H9 (cell line): ENCODE measurements around the gene PWWP2B. TPM values are rescaled to one million over a fixed set of nuclear protein-coding genes. Genes with fewer than 3 reads are reported as not detected.

Source experiments
- DNase-seq: peaks from one replicate; pipeline ENCODE4 v3.0.0-alpha.2; 2017
- H2AFZ ChIP-seq: one replicate; pipeline ENCODE4 v1.6.1; 2013; ENCODE audit warnings: mild to moderate bottlenecking, low read length, control low read depth, moderate library complexity
- H2AK5ac ChIP-seq: 2 replicates; pipeline ENCODE4 v1.6.1; 2013; ENCODE audit warnings: low read length, control low read depth, mixed read lengths; ENCODE audit not compliant: insufficient read length
- H2BK120ac ChIP-seq: one replicate; pipeline ENCODE4 v1.6.1; 2013; ENCODE audit warnings: low read depth, mild to moderate bottlenecking, low read length, control low read depth, inconsistent platforms; ENCODE audit not compliant: poor library complexity, severe bottlenecking
- H2BK12ac ChIP-seq: 2 replicates; pipeline ENCODE4 v1.6.1; 2013; ENCODE audit warnings: low read length, control low read depth, mixed read lengths, low read depth; ENCODE audit not compliant: insufficient read length
- H2BK15ac ChIP-seq: 2 replicates; pipeline ENCODE4 v1.6.1; 2013; ENCODE audit warnings: low read depth, low read length, control low read depth
- H2BK20ac ChIP-seq: one replicate; pipeline ENCODE4 v1.6.1; 2013; ENCODE audit warnings: low read depth, mild to moderate bottlenecking, low read length, control low read depth, inconsistent platforms; ENCODE audit not compliant: poor library complexity, severe bottlenecking
- H2BK5ac ChIP-seq: 2 replicates; pipeline ENCODE4 v1.6.1; 2013; ENCODE audit warnings: low read length, control low read depth, mixed read lengths; ENCODE audit not compliant: insufficient read length
- H3K14ac ChIP-seq: 2 replicates; pipeline ENCODE4 v1.6.1; 2013; ENCODE audit warnings: low read length, control low read depth; ENCODE audit not compliant: insufficient read depth
- H3K18ac ChIP-seq: 2 replicates; pipeline ENCODE4 v1.6.1; 2013; ENCODE audit warnings: low read depth, mild to moderate bottlenecking, mixed read lengths, low read length, control low read depth; ENCODE audit not compliant: insufficient read length
- H3K23ac ChIP-seq: 2 replicates; pipeline ENCODE4 v1.6.1; 2013; ENCODE audit warnings: low read length, control low read depth, mixed read lengths, low read depth; ENCODE audit not compliant: insufficient read length
- H3K23me2 ChIP-seq: 2 replicates; pipeline ENCODE4 v1.6.1; 2013; ENCODE audit warnings: low read depth, mild to moderate bottlenecking, mixed read lengths, low read length, control low read depth; ENCODE audit not compliant: insufficient read length, poor library complexity, severe bottlenecking
- H3K27ac ChIP-seq: 2 replicates; pipeline ENCODE4 v1.5.1; 2013; ENCODE audit warnings: low read length, control low read depth, mixed read lengths, low read depth; ENCODE audit not compliant: insufficient read length
- H3K27me3 ChIP-seq: 2 replicates; pipeline ENCODE4 v1.6.1; 2013; ENCODE audit warnings: low read length, control low read depth, inconsistent platforms; ENCODE audit not compliant: insufficient read depth
- H3K4ac ChIP-seq: 2 replicates; pipeline ENCODE4 v1.6.1; 2013; ENCODE audit warnings: low read depth, mild to moderate bottlenecking, control low read depth, inconsistent platforms, low read length, moderate library complexity
- H3K4me1 ChIP-seq: 2 replicates; pipeline ENCODE4 v1.6.1; 2013; ENCODE audit warnings: low read length, control low read depth, inconsistent platforms; ENCODE audit not compliant: insufficient read depth
- H3K4me2 ChIP-seq: 2 replicates; pipeline ENCODE4 v1.6.1; 2013; ENCODE audit warnings: low read length, control low read depth, mixed read lengths; ENCODE audit not compliant: insufficient read length, insufficient read depth
- H3K56ac ChIP-seq: 2 replicates; pipeline ENCODE4 v1.6.1; 2013; ENCODE audit warnings: low read depth, mild to moderate bottlenecking, mixed read lengths, low read length, control low read depth; ENCODE audit not compliant: insufficient read length
- H3K79me1 ChIP-seq: 2 replicates; pipeline ENCODE4 v1.6.1; 2013; ENCODE audit warnings: low read depth, mild to moderate bottlenecking, moderate library complexity, low read length, control low read depth, inconsistent platforms; ENCODE audit not compliant: insufficient read depth, poor library complexity, severe bottlenecking
- H3K79me2 ChIP-seq: 2 replicates; pipeline ENCODE4 v1.6.1; 2013; ENCODE audit warnings: low read length, control low read depth, inconsistent platforms; ENCODE audit not compliant: insufficient read depth
- H3K9ac ChIP-seq: 2 replicates; pipeline ENCODE4 v1.6.1; 2013; ENCODE audit warnings: low read length, control low read depth, mixed read lengths; ENCODE audit not compliant: insufficient read length; ENCODE audit errors: extremely low read depth
- H3K9me3 ChIP-seq: one replicate; pipeline ENCODE4 v1.6.1; 2013; ENCODE audit warnings: low read depth, low read length, inconsistent platforms; ENCODE audit not compliant: control insufficient read depth
- H3T11ph ChIP-seq: one replicate; pipeline ENCODE4 v1.6.1; 2013; ENCODE audit warnings: mild to moderate bottlenecking, low read length, control low read depth, inconsistent platforms
- H4K20me1 ChIP-seq: one replicate; pipeline ENCODE4 v1.6.1; 2013; ENCODE audit not compliant: control insufficient read depth, insufficient read length, insufficient read depth
- H4K5ac ChIP-seq: 2 replicates; pipeline ENCODE4 v1.6.1; 2013; ENCODE audit warnings: low read depth, mild to moderate bottlenecking, mixed read lengths, low read length, control low read depth; ENCODE audit not compliant: insufficient read length
- H4K8ac ChIP-seq: replicated peaks from 2 replicates; pipeline ENCODE4 v1.6.1; 2013; ENCODE audit warnings: low read length, control low read depth, mixed read lengths, low read depth; ENCODE audit not compliant: insufficient read length
- H4K91ac ChIP-seq: 2 replicates; pipeline ENCODE4 v1.6.1; 2013; ENCODE audit warnings: low read depth, mild to moderate bottlenecking, moderate library complexity, mixed read lengths, low read length, control low read depth; ENCODE audit not compliant: insufficient read length
- H3K27ac Mint-ChIP-seq, 3 experiments: 2 replicates in 2 of 3; 3 replicates in 1 of 3; pipeline ENCODE4 v1.8.0; 2020 to 2021; ENCODE audit warnings: mixed read lengths in 3 of 3, mild to moderate bottlenecking in 1 of 3, moderate library complexity in 1 of 3
- H3K27me3 Mint-ChIP-seq: 2 replicates; pipeline ENCODE4 v1.8.0; 2021; ENCODE audit warnings: low read depth, mild to moderate bottlenecking, moderate library complexity, mixed read lengths
- H3K36me3 Mint-ChIP-seq, 3 experiments: 2 replicates in 2 of 3; 3 replicates in 1 of 3; pipeline ENCODE4 v1.8.0; 2020 to 2021; ENCODE audit warnings: low read depth in 3 of 3, mixed read lengths in 3 of 3; ENCODE audit not compliant: insufficient read depth in 1 of 3
- H3K4me1 Mint-ChIP-seq, 2 experiments: 2 replicates each; pipeline ENCODE4 v1.8.0; 2020; ENCODE audit warnings: mixed read lengths in 2 of 2
- H3K4me3 Mint-ChIP-seq, 2 experiments: 2 replicates in 1 of 2; 3 replicates in 1 of 2; pipeline ENCODE4 v1.8.0; 2020 to 2021; ENCODE audit warnings: mild to moderate bottlenecking in 2 of 2, mixed read lengths in 2 of 2, moderate library complexity in 1 of 2
- H3K9me3 Mint-ChIP-seq, 2 experiments: 2 replicates in 1 of 2; 3 replicates in 1 of 2; pipeline ENCODE4 v1.8.0; 2020; ENCODE audit warnings: mild to moderate bottlenecking in 2 of 2, mixed read lengths in 2 of 2, moderate library complexity in 1 of 2
- CTCF ChIP-seq: fragments of 200-600 bp; sonication (generic); conservative IDR thresholded peaks from 3 replicates; pipeline ENCODE4 v1.8.0; 2021; ENCODE audit warnings: antibody characterized with exemption, mild to moderate bottlenecking
- WGBS: extraction: QIAGEN DNeasy Blood & Tissue Kit; methylation state at CpG from one replicate; pipeline ENCODE4 v1.1.7; 2013; ENCODE audit warnings: missing lambda C conversion rate, low lambda C conversion rate, mixed read lengths; ENCODE audit not compliant: insufficient read length; ENCODE audit errors: extremely low coverage; 5-methylcytosine and 5-hydroxymethylcytosine counted together
- total RNA-seq: library from RNA; stranded (reverse); gene quantifications from 2 replicates; pipeline ENCODE4 v1.2.1, GENCODE V29; 2021

PWWP2B gene
- total RNA-seq, 1 experiment from 2014 or later = 10.0 TPM

GRCh38 chr10:132394201-132394811 is 2.7 kb upstream of the PWWP2B start:
- H3K4me1 Mint-ChIP-seq = peaks cover 7 to 11% of the 10 kb centered on the region in 2 experiments
- Histone ChIP-seq H3K14ac (no peak overlapping the region), H3K9ac (no peak overlapping the region), H3K18ac (no peak overlapping the region), H2BK12ac (no peak overlapping the region), H2AK5ac (no peak overlapping the region), H2AFZ (no peak overlapping the region), H3K23me2 (peaks cover 7% of the 10 kb centered on the region), H2BK120ac (no peak overlapping the region), H3K4me2 (no peak overlapping the region), H3K9me3 (no peaks in the 10 kb centered on the region), H3K27me3 (no peaks in the 10 kb centered on the region), H3K79me2 (no peaks in the 10 kb centered on the region), H2BK20ac (no peak overlapping the region), H3K27ac (no peak overlapping the region), H2BK5ac (no peak overlapping the region), H3K56ac (no peak overlapping the region), H3K4me1 (no peaks in the 10 kb centered on the region; the same call in 1 of the 2 replicates), H3K23ac (no peak overlapping the region), H4K91ac (no peak overlapping the region), H3K79me1 (no peaks in the 10 kb centered on the region), H4K5ac (no peak overlapping the region), H4K20me1 (no peaks in the 10 kb centered on the region), H3T11ph (no peak overlapping the region), H3K4ac (no peak overlapping the region), H2BK15ac (no peak overlapping the region), H4K8ac (no peak overlapping the region)
- peaks cover 0 to 8% (median 7%) of the 10 kb centered on the region in 3 experiments; a peak in 3 of 7 replicates for H3K36me3 Mint-ChIP-seq
- peaks cover 8 to 9% of the 10 kb centered on the region in 2 experiments for H3K9me3 Mint-ChIP-seq
- TF ChIP-seq CTCF = no peak
- WGBS = no CpG with 5 or more reads among the region's 13 CpGs
- no peak for DNase-seq
- peaks cover 18% of the 10 kb centered on the region for H3K27me3 Mint-ChIP-seq
- H3K4me3 Mint-ChIP-seq = no peak overlapping the region
- H3K27ac Mint-ChIP-seq = no peak overlapping the region
